Measurements from ENCODE around the gene CNKSR2.

CNKSR2 gene

DNA sequence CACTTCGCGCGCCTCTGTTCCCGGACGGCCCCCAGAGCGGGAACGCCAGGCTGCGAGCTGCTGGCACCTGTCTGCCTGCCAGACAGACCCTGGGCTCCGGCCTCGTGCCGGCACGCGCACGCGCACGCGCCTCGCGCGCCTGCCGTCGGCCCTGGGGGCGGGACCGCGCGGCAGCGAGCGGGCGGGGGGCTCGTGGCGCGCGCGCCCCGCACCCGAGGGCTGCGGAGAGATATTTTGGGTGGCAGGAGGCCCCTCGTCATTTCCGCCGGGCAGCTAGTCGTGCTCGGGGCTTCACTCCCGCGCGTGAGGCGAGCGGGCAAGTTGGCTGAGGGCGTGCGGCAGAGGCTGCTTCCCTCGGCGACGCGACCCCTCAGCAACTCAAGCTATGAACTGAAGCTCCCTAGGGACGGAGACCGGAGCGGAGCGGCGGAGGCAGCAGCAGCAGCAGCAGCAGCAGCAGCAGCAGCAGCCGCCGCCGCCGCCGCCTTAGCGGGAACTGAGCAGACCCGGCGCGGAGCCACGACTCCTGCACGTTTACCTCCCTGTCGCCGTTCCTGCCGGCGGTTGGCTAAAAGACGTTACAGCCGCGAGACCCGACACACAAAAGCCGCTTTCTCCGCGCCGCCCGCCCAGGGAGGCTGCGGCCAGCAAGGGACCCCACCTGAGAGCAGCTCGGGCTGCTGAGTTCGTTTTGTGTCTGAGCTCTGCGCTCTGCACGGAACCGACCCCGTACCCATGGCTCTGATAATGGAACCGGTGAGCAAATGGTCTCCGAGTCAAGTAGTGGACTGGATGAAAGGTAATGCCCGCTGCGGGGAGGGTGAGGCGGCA, at the start of gene CNKSR2:
CNKSR2 (plus strand) TSS at position 256 of the 831 bp plus-strand sequence; CDS start at position 736, 480 bp downstream.
- TF ChIP-seq CTCF (conservative IDR thresholded peaks at IDR 0.05): no peak
- peak within 1 kb of the TSS; percentile 62 for H3K27ac ChIP-seq

GRCh38 chrX:21354725-21355124, 19.5 kb upstream of the CNKSR2 start:
- H3K27ac ChIP-seq: no peak overlapping the region
- TF ChIP-seq CTCF (conservative IDR thresholded peaks at IDR 0.05): peak; percentile 46; the same call in 1 of the 2 replicates

DNA sequence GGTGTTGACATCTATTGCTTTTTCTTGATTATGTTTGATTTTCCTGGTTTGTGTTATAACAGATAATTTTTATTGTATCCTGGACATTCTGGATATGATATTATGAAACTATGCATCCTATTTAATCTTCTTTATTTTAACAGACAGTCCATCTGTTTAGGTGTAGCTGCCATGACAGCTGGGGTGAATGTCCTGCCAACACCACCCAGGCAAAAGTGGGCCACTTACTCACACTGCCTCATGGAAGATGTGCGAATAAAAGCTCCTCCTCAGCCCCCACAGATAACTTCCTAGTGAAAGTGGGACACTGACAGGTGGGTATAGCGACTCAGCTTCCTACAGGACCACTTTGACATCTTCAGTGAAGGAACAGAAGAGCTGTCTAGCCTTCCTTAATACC, 18.4 kb upstream of the CNKSR2 start:
- no peak overlapping the region for H3K27ac ChIP-seq
- no peak for TF ChIP-seq CTCF (conservative IDR thresholded peaks at IDR 0.05)

- no peak for TF ChIP-seq CTCF (conservative IDR thresholded peaks at IDR 0.05)
- H3K27ac ChIP-seq: no peak overlapping the region
Measured at GRCh38 chrX:21369613-21370012, 4.6 kb upstream of the CNKSR2 start.

DNA sequence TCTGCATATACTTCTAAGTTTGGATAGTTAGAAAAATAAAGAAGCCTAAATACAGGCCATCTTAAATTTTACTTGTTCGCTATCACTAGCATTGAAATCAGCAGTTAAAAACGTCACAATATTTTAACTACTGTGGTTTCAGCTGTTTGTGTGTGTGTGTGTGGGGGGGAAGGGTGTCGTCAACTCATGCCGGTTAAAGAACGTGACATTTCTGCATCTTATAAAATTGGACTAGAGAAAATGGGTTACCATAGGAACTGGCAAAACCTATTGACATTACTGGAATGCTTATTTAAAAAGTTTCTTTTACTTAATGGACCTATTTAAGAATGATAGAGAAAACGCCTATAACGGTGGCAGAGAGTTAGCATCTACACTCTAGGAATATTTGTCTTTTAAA, 1.2 kb upstream of the CNKSR2 start:
- TF ChIP-seq CTCF (conservative IDR thresholded peaks at IDR 0.05): no peak
- H3K27ac ChIP-seq: no peak overlapping the region

DNA sequence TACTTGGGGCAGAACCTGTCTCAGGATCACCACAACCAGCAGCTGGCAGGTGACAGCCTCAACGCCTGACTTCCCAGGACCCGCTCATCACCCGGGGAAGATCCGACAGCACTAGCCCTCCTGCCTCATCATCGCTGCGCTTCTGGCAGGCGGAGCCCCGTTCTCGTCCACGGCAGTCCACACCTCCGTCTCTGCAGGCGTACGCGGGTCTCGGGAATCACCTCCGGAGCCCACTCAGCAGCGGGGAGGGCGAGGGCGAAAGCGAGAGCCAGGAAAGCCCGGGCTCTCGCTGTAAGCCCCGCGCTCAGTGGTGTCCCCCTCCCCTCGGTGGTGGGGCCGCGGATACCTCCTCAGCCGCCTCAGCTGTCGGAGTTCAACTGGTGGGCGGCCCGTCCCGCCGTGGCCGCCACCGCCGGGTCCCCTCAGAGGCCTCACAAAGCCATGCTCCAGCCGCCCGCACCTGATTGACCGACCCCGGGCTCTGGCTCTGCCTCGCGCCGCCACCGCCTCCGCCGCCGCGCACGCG, 518 bp upstream of the CNKSR2 start:
- TF ChIP-seq CTCF (conservative IDR thresholded peaks at IDR 0.05): no peak
- H3K27ac ChIP-seq: peak overlapping the region; percentile 62

DNA sequence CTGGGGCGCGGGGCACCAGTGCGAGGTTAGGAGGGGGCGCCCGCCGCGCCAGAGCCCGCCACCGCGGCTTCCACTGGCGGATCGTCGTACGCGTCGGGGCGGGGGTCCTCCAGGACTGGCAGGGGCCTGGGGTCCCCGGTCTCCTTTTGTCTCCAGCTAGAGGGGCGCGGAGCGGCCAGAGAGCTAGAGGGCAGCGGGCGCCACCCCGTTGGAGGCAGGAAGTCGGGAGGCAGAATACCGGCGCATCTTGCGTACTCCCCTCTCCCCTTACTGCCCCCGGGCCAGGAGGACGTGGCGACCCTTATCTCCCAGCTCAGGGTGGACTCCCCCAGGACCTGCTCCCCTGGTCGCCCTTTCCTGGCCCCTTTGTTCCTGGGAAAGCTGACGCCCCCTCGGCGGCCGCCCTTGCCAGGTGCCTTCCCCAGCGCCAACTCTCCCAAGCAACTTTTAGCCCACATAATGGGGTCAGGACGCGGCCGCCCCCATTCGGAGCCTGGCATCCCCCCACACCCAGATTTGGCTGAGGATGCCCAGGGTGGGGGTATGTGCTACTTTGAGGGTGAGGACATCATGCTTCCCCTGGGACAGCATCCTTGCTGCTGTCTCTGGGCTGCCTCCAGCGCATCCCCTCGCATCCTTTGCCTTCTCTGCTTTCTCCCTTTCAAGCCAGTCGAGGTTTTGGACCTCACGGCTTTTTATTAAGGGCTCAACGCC, 933 bp downstream of the CNKSR2 start:
- peak overlapping the region; percentile 62 for H3K27ac ChIP-seq
- TF ChIP-seq CTCF (conservative IDR thresholded peaks at IDR 0.05): no peak
